ENCODE data around the gene PPP1R26.

The PPP1R26 gene

DNA sequence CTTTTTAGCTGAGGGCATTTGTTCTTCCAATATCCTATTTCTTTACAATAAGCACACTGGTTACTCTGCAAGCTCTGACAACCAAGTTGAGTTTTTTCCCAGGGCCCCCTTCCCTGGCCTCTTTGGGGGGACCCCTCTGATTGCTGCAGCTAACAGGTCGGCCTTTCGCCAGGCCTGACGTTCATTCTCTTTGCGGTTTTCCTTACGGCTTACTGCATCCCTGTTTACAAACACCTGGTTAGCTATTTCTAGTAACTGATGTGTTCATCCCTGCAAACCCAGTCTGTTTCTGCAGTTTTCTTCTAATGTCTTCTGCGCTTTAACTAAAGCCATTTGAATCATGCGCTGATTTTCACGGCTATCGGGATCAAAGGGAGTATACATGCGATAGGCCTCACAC is 37.5 kb upstream of the PPP1R26 start (continued):
- TF ChIP-seq, protein P1, sequence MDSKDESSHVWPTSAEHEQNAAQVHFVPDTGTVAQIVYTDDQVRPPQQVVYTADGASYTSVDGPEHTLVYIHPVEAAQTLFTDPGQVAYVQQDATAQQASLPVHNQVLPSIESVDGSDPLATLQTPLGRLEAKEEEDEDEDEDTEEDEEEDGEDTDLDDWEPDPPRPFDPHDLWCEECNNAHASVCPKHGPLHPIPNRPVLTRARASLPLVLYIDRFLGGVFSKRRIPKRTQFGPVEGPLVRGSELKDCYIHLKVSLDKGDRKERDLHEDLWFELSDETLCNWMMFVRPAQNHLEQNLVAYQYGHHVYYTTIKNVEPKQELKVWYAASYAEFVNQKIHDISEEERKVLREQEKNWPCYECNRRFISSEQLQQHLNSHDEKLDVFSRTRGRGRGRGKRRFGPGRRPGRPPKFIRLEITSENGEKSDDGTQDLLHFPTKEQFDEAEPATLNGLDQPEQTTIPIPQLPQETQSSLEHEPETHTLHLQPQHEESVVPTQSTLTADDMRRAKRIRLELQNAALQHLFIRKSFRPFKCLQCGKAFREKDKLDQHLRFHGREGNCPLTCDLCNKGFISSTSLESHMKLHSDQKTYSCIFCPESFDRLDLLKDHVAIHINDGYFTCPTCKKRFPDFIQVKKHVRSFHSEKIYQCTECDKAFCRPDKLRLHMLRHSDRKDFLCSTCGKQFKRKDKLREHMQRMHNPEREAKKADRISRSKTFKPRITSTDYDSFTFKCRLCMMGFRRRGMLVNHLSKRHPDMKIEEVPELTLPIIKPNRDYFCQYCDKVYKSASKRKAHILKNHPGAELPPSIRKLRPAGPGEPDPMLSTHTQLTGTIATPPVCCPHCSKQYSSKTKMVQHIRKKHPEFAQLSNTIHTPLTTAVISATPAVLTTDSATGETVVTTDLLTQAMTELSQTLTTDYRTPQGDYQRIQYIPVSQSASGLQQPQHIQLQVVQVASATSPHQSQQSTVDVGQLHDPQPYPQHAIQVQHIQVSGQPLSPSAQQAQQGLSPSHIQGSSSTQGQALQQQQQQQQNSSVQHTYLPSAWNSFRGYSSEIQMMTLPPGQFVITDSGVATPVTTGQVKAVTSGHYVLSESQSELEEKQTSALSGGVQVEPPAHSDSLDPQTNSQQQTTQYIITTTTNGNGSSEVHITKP (tag by site-specific recombination; IDR thresholded peaks at IDR 0.05), result no peak
- TF ChIP-seq ZNF791 (tag by site-specific recombination; IDR thresholded peaks at IDR 0.05) (no peak), ZNF48 (tag by site-specific recombination; IDR thresholded peaks at IDR 0.05) (no peak), MEIS1 (CRISPR knock-in tag; IDR thresholded peaks at IDR 0.05; ENCODE audit: borderline replicate concordance) (no peak), BCL11A (tag by site-specific recombination; IDR thresholded peaks at IDR 0.05; ENCODE audit: low read depth) (no peak), MYNN (tag by site-specific recombination; IDR thresholded peaks at IDR 0.05; ENCODE audit: borderline replicate concordance) (no peak), KLF7 (tag by site-specific recombination; IDR thresholded peaks at IDR 0.05; ENCODE audit: borderline replicate concordance) (no peak)
- TF ChIP-seq, protein P2, sequence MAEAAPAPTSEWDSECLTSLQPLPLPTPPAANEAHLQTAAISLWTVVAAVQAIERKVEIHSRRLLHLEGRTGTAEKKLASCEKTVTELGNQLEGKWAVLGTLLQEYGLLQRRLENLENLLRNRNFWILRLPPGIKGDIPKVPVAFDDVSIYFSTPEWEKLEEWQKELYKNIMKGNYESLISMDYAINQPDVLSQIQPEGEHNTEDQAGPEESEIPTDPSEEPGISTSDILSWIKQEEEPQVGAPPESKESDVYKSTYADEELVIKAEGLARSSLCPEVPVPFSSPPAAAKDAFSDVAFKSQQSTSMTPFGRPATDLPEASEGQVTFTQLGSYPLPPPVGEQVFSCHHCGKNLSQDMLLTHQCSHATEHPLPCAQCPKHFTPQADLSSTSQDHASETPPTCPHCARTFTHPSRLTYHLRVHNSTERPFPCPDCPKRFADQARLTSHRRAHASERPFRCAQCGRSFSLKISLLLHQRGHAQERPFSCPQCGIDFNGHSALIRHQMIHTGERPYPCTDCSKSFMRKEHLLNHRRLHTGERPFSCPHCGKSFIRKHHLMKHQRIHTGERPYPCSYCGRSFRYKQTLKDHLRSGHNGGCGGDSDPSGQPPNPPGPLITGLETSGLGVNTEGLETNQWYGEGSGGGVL (tag by site-specific recombination; IDR thresholded peaks at IDR 0.05), result no peak

DNA sequence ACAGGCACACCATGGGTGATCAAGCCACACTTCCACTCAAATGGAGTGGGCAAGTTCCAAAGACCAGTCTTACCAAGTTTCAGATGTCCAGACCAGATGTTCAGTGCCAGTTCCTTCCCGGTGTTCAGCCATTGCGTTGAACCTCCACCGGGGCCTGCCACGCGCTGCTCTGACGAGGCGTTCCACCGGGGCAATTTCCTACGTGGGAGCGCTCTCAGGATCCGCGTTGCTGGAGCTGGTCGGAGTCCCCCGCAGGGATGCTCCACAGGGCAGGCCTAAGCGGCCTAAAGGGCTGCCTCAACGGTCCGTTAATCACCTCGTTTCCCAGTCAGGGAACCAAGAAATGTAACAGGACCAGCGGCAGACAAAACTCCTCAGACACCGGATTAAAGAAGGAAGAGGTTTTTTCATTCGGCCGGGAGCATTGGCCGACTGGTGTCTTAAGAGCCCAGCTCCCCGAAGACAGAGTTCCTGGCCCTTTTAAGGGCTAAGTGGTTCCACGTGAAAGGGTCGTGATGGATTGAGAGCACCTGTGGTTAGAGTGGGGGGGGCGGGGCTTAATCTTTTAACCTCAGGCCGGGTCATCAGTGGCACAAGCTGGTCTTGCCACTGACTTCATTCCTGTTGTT is 35.7 kb upstream of the PPP1R26 start:
- Histone ChIP-seq H3K4me1 (ENCODE audit: control insufficient read depth, insufficient read depth, low read length) (no peaks in the 10 kb centered on the region; the same call in 1 of the 2 replicates), H3K36me3 (ENCODE audit: control insufficient read depth in 2 of 2, insufficient read depth in 1 of 2, low read length in 2 of 2) (no peaks in the 10 kb centered on the region), H3K27ac (ENCODE audit: extremely low read depth, low read depth, low read length) (no peak overlapping the region), H3K4me3 (ENCODE audit: low read depth, low read length) (no peak overlapping the region), H3K9me3 (ENCODE audit: control insufficient read depth, insufficient read depth, low read depth, low read length) (no peaks in the 10 kb centered on the region)
- ChIA-PET POLR2A (interaction anchor here (0.5 kb wide), 1 partner anchor 23 kb away, joined by 3 read pairs; no protein-coding TSS in a partner anchor), CTCF (no interaction called here)
- TF ChIP-seq ZNF423 (tag by site-specific recombination; IDR thresholded peaks at IDR 0.05), result no peak

DNA sequence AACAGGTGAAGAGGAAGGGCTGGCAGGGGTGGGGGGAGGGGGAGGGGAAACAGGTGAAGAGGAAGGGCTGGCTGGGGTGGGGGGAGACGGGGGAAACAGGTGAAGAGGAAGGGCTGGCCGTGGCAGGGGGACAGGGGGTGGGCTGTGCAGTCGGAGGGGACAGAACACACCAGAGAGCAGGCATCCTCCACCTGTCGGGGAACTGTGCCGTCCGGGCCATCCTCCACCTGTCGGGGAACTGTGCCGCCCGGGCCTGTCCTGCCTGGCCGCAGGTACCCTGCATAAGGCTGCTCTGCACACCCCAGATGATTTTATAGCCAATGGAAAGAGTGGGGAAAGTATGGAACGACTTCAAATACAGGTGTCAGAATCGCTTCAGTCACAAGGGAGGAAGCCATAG is 32.5 kb upstream of the PPP1R26 start:
- TF ChIP-seq, protein P3, sequence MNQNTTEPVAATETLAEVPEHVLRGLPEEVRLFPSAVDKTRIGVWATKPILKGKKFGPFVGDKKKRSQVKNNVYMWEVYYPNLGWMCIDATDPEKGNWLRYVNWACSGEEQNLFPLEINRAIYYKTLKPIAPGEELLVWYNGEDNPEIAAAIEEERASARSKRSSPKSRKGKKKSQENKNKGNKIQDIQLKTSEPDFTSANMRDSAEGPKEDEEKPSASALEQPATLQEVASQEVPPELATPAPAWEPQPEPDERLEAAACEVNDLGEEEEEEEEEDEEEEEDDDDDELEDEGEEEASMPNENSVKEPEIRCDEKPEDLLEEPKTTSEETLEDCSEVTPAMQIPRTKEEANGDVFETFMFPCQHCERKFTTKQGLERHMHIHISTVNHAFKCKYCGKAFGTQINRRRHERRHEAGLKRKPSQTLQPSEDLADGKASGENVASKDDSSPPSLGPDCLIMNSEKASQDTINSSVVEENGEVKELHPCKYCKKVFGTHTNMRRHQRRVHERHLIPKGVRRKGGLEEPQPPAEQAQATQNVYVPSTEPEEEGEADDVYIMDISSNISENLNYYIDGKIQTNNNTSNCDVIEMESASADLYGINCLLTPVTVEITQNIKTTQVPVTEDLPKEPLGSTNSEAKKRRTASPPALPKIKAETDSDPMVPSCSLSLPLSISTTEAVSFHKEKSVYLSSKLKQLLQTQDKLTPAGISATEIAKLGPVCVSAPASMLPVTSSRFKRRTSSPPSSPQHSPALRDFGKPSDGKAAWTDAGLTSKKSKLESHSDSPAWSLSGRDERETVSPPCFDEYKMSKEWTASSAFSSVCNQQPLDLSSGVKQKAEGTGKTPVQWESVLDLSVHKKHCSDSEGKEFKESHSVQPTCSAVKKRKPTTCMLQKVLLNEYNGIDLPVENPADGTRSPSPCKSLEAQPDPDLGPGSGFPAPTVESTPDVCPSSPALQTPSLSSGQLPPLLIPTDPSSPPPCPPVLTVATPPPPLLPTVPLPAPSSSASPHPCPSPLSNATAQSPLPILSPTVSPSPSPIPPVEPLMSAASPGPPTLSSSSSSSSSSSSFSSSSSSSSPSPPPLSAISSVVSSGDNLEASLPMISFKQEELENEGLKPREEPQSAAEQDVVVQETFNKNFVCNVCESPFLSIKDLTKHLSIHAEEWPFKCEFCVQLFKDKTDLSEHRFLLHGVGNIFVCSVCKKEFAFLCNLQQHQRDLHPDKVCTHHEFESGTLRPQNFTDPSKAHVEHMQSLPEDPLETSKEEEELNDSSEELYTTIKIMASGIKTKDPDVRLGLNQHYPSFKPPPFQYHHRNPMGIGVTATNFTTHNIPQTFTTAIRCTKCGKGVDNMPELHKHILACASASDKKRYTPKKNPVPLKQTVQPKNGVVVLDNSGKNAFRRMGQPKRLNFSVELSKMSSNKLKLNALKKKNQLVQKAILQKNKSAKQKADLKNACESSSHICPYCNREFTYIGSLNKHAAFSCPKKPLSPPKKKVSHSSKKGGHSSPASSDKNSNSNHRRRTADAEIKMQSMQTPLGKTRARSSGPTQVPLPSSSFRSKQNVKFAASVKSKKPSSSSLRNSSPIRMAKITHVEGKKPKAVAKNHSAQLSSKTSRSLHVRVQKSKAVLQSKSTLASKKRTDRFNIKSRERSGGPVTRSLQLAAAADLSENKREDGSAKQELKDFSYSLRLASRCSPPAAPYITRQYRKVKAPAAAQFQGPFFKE (tag by site-specific recombination; IDR thresholded peaks at IDR 0.05; ENCODE audit: borderline replicate concordance), result no peak
- H3K36me3 ChIP-seq (ENCODE audit: control insufficient read depth in 2 of 2, insufficient read depth in 1 of 2, low read length in 2 of 2), result no peaks in the 10 kb centered on the region
- no peak overlapping the region for H3K4me3 ChIP-seq (ENCODE audit: low read depth, low read length)
- H3K4me1 ChIP-seq (ENCODE audit: control insufficient read depth, insufficient read depth, low read length), result no peaks in the 10 kb centered on the region
- ChIA-PET CTCF (interaction anchor here (0.7 kb wide), 1 partner anchor 35 kb away, joined by 3 read pairs; no protein-coding TSS in a partner anchor), POLR2A (no interaction called here)
- no peak overlapping the region for H3K27ac ChIP-seq (ENCODE audit: extremely low read depth, low read depth, low read length)
- no peaks in the 10 kb centered on the region for H3K9me3 ChIP-seq (ENCODE audit: control insufficient read depth, insufficient read depth, low read depth, low read length)

All from HEK293 (cell line).